ENCODE data around the gene SCT.

Gene SCT

GRCh38 chr11:587978-588380, 39.0 kb downstream of the SCT start:
- DNase-seq (ENCODE audit: low spot score), result no peak
- FAIRE-seq, result no peak

GRCh38 chr11:587546-587945, 39.4 kb downstream of the SCT start:
- DNase-seq (ENCODE audit: low spot score), result no peak
- no peak for FAIRE-seq

GRCh38 chr11:586376-587316, 40.3 kb downstream of the SCT start:
- no peak for DNase-seq (ENCODE audit: low spot score)
- no peak for FAIRE-seq

- DNase-seq (ENCODE audit: low spot score), result no peak
- no peak for FAIRE-seq
These were observed 42.7 kb downstream of the SCT start for GRCh38 chr11:584287-584686.

GRCh38 chr11:581752-582151, 45.2 kb downstream of the SCT start:
- no peak for FAIRE-seq
- no peak for DNase-seq (ENCODE audit: low spot score)

GRCh38 chr11:581342-581741, 45.6 kb downstream of the SCT start:
- DNase-seq (ENCODE audit: low spot score) (no peak), FAIRE-seq (no peak)

GRCh38 chr11:579830-580601, 47.0 kb downstream of the SCT start:
- DNase-seq (ENCODE audit: low spot score) (no peak), FAIRE-seq (no peak)

GRCh38 chr11:578276-579035, 48.5 kb downstream of the SCT start:
- FAIRE-seq, result no peak
- no peak for DNase-seq (ENCODE audit: low spot score)

GRCh38 chr11:577611-577894, 49.4 kb downstream of the SCT start:
- no peak for FAIRE-seq
- DNase-seq (ENCODE audit: low spot score), result no peak

- DNase-seq (ENCODE audit: low spot score) (no peak), FAIRE-seq (no peak)
These were observed 50.0 kb downstream of the SCT start for GRCh38 chr11:576811-577610.

Data from urothelium cell line (cell line).